Uterus (tissue), 4 donors: ENCODE measurements around the gene PLXNC1. TPM values are rescaled to one million over a fixed set of nuclear protein-coding genes. Genes with fewer than 3 reads are reported as not detected.
"Not testable (repeated sequence)": the region's sequence is repeated elsewhere in the genome, so short reads cannot be mapped to it uniquely, and the experiment has no call there.

Experiments used
- DNase-seq, 2 donors: peaks; one replicate each; pipeline ENCODE4 v3.0.0-alpha.2; 2019 to 2020
- H3K27ac ChIP-seq, 2 donors: fragments of 200-600 bp; sonication (generic); 1 replicate in 1 of 2; 2 replicates in 1 of 2; pipeline ENCODE4 v1.5.1; 2016 to 2018
- H3K27me3 ChIP-seq, 2 donors: fragments of 200-600 bp; sonication (generic); one replicate each; pipeline ENCODE4 v1.5.1; 2018 to 2019; ENCODE audit warnings: control low read depth in 1 of 2
- H3K36me3 ChIP-seq, 2 donors: fragments of 200-600 bp; sonication (generic); one replicate each; pipeline ENCODE4 v1.5.1; 2019; ENCODE audit warnings: control low read depth in 1 of 2
- H3K4me1 ChIP-seq, 2 donors: fragments of 200-600 bp; sonication (generic); one replicate each; pipeline ENCODE4 v1.5.1; 2018 to 2019; ENCODE audit warnings: control low read depth in 1 of 2
- H3K4me3 ChIP-seq, 2 donors: fragments of 200-600 bp; sonication (generic); 1 replicate in 1 of 2; 2 replicates in 1 of 2; pipeline ENCODE4 v1.5.1; 2018 to 2019; ENCODE audit warnings: mild to moderate bottlenecking in 1 of 2
- H3K9me3 ChIP-seq, 2 donors: fragments of 200-600 bp; sonication (generic); one replicate each; pipeline ENCODE4 v1.5.1; 2019; ENCODE audit warnings: control low read depth in 1 of 2
- CTCF ChIP-seq, 4 experiments: fragments of 200-600 bp in 2 of 4; fragments of 450-650 bp in 2 of 4; sonication (generic) in 2 of 4; IDR thresholded peaks; one replicate each; pipeline ENCODE4 v1.5.1; 2016 to 2019; ENCODE audit warnings: antibody characterized with exemption in 4 of 4, mild to moderate bottlenecking in 2 of 4, moderate library complexity in 1 of 4
- POLR2A ChIP-seq, 2 donors: fragments of 450-650 bp; IDR thresholded peaks; one replicate each; pipeline ENCODE4 v1.6.1; 2016; ENCODE audit warnings: antibody characterized with exemption in 2 of 2, mild to moderate bottlenecking in 1 of 2, moderate library complexity in 1 of 2
- intact Hi-C: fragments of 100-400 bp; cut with DNase I; formaldehyde crosslinking; loops from one replicate; pipeline ENCODE4 v1.15.1; 2023; ENCODE audit warnings: low total_unique reads
- total RNA-seq, 4 donors: library from RNA; depleted of rRNA in 3 of 4; stranded (reverse); fragments of >200 nt in 3 of 4; gene quantifications; one replicate each; pipeline versions ENCODE4 v1.1.0 to v1.2.4, GENCODE V29; 2014 to 2023
- donor health status: DM: yes; HTN: yes; CAD: no.

PLXNC1 gene
- total RNA-seq, 4 donors from 2014 or later = 11.6 to 23.8 (median 16.3) TPM

- no peaks in the 10 kb centered on the region for H3K36me3 ChIP-seq
- H3K27me3 ChIP-seq = no peaks in the 10 kb centered on the region
- TF ChIP-seq POLR2A (IDR thresholded peaks at IDR 0.05) (no peak), CTCF (IDR thresholded peaks at IDR 0.05) (no peak)
- intact Hi-C loops = no loop called here
- peaks cover 0 to 6% of the 10 kb centered on the region in 2 donors for H3K4me1 ChIP-seq
- H3K27ac ChIP-seq = no peak overlapping the region
- DNase-seq = no peak
- no peak overlapping the region for H3K4me3 ChIP-seq
- no peaks in the 10 kb centered on the region for H3K9me3 ChIP-seq
Observed at GRCh38 chr12:94309373-94309772, 161.0 kb downstream of the PLXNC1 start.

GRCh38 chr12:94312378-94312777 is 164.0 kb downstream of the PLXNC1 start:
- H3K4me1 ChIP-seq = no peaks in the 10 kb centered on the region
- intact Hi-C loops = no loop called here
- no peaks in the 10 kb centered on the region for H3K27me3 ChIP-seq
- no peak for DNase-seq
- no peaks in the 10 kb centered on the region for H3K36me3 ChIP-seq
- H3K27ac ChIP-seq = no peak overlapping the region
- H3K9me3 ChIP-seq = no peaks in the 10 kb centered on the region
- no peak overlapping the region for H3K4me3 ChIP-seq
- TF ChIP-seq CTCF (IDR thresholded peaks at IDR 0.05) = no peak
- TF ChIP-seq POLR2A (IDR thresholded peaks at IDR 0.05) = no peak

- H3K4me3 ChIP-seq, H3K27ac ChIP-seq, H3K36me3 ChIP-seq, intact Hi-C loops, DNase-seq, H3K27me3 ChIP-seq, H3K9me3 ChIP-seq, H3K4me1 ChIP-seq: not testable (repeated sequence)
Observed at GRCh38 chr12:94316600-94316999, 168.2 kb downstream of the PLXNC1 start.

GRCh38 chr12:94318181-94318580 is 169.8 kb downstream of the PLXNC1 start:
- no peak for DNase-seq
- Histone ChIP-seq H3K4me1 (no peaks in the 10 kb centered on the region), H3K27me3 (no peaks in the 10 kb centered on the region), H3K36me3 (no peaks in the 10 kb centered on the region), H3K4me3 (no peak overlapping the region), H3K27ac (no peak overlapping the region), H3K9me3 (peaks cover 0 to 6% of the 10 kb centered on the region in 2 donors)
- intact Hi-C loops = no loop called here
- TF ChIP-seq CTCF (IDR thresholded peaks at IDR 0.05) = no peak
- TF ChIP-seq POLR2A (IDR thresholded peaks at IDR 0.05) = no peak

- H3K27me3 ChIP-seq = no peaks in the 10 kb centered on the region
- H3K9me3 ChIP-seq = peaks cover 0 to 6% of the 10 kb centered on the region in 2 donors
- no peaks in the 10 kb centered on the region for H3K4me1 ChIP-seq
- intact Hi-C loops = no loop called here
- TF ChIP-seq POLR2A (IDR thresholded peaks at IDR 0.05) = no peak
- no peak for TF ChIP-seq CTCF (IDR thresholded peaks at IDR 0.05)
- H3K27ac ChIP-seq = no peak overlapping the region
- DNase-seq = no peak
- H3K36me3 ChIP-seq = no peaks in the 10 kb centered on the region
- no peak overlapping the region for H3K4me3 ChIP-seq
Observed at GRCh38 chr12:94320109-94320508, 171.7 kb downstream of the PLXNC1 start.

- Histone ChIP-seq H3K27me3 (no peaks in the 10 kb centered on the region), H3K27ac (no peak overlapping the region), H3K4me1 (no peaks in the 10 kb centered on the region), H3K36me3 (no peaks in the 10 kb centered on the region), H3K9me3 (peaks cover 0 to 6% of the 10 kb centered on the region in 2 donors), H3K4me3 (no peak overlapping the region)
- DNase-seq = no peak
- TF ChIP-seq CTCF (IDR thresholded peaks at IDR 0.05) (no peak), POLR2A (IDR thresholded peaks at IDR 0.05) (no peak)
- intact Hi-C loops = no loop called here
Observed at GRCh38 chr12:94322346-94322745, 174.0 kb downstream of the PLXNC1 start.
